AG04449 (cell line): Measurements from ENCODE around the gene SH2B2.
A peak's percentile ranks its signal among the peaks of the same experiment; 100 is the strongest.
"Not testable (repeated sequence)": the region's sequence is repeated elsewhere in the genome, so short reads cannot be mapped to it uniquely, and the experiment has no call there.

Experiments
- CTCF ChIA-PET: fragments of 350-600 bp; formaldehyde crosslinking; extraction: SDS; loops from one replicate; lab custom pipeline; 2021; ENCODE audit warnings: antibody characterized with exemption; lab: Yijun Ruan, JAX
- POLR2A ChIA-PET: fragments of 400-600, 350-600 bp; formaldehyde crosslinking; extraction: SDS; loops from one replicate; lab custom pipeline; 2020; ENCODE audit warnings: antibody characterized with exemption, inconsistent platforms; lab: Yijun Ruan, JAX
- DNase-seq: peaks from one replicate; pipeline ENCODE4 v3.0.0-alpha.2; 2010; ENCODE audit warnings: low read depth, low spot score
- H3K4me3 ChIP-seq: 2 replicates; pipeline ENCODE4 v1.5.1; 2011; ENCODE audit warnings: low read depth, mild to moderate bottlenecking, control low read depth, low read length
- CTCF ChIP-seq: IDR thresholded peaks from one replicate; pipeline ENCODE4 v1.5.1; 2011; ENCODE audit warnings: mild to moderate bottlenecking, moderate library complexity, low read length, control low read depth, inconsistent platforms; ENCODE audit not compliant: insufficient read depth; ENCODE audit errors: missing control alignments

The SH2B2 gene

GRCh38 chr7:102297487-102298218 lies 11.0 kb downstream of the SH2B2 start:
- TF ChIP-seq CTCF, result no peak
- DNase-seq, result no peak
- no peak overlapping the region for H3K4me3 ChIP-seq
- CTCF ChIA-PET, result interaction anchor here (1.0 kb wide), 1 partner anchor 94 kb away, joined by 3 read pairs; no protein-coding TSS in a partner anchor
- POLR2A ChIA-PET, result no interaction called here

GRCh38 chr7:102300643-102301221 lies 14.1 kb downstream of the SH2B2 start:
- POLR2A ChIA-PET, result no interaction called here
- TF ChIP-seq CTCF, result peak; percentile 24

GRCh38 chr7:102301367-102301766 lies 14.7 kb downstream of the SH2B2 start:
- CTCF ChIA-PET, result interaction anchor here (2.6 kb wide), 1 partner anchor 13 kb away, joined by 7 read pairs; no protein-coding TSS in a partner anchor
- H3K4me3 ChIP-seq, DNase-seq, POLR2A ChIA-PET: not testable (repeated sequence)

More at GRCh38 chr7:102300643-102301221, 14.1 kb downstream of the SH2B2 start:
- CTCF ChIA-PET, result no interaction called here
- H3K4me3 ChIP-seq, result no peak overlapping the region
- no peak for DNase-seq

GRCh38 chr7:102302025-102302424 lies 15.4 kb downstream of the SH2B2 start:
- no peak for TF ChIP-seq CTCF
- H3K4me3 ChIP-seq, result no peak overlapping the region
- CTCF ChIA-PET, result interaction anchor here (2.6 kb wide), 1 partner anchor 13 kb away, joined by 7 read pairs; no protein-coding TSS in a partner anchor
- POLR2A ChIA-PET, result no interaction called here
- no peak for DNase-seq

- H3K4me3 ChIP-seq, result no peak overlapping the region
- POLR2A ChIA-PET, result no interaction called here
- CTCF ChIA-PET, result interaction anchor here (0.9 to 2.6 kb wide), 3 partner anchors 12 to 30 kb away, joined by 3 to 7 read pairs (median 4); no protein-coding TSS in a partner anchor
- no peak for DNase-seq
- no peak for TF ChIP-seq CTCF
These were observed 17.2 kb downstream of the SH2B2 start for GRCh38 chr7:102303669-102304422.

- ChIA-PET POLR2A (no interaction called here), CTCF (interaction anchor here (0.9 to 1.2 kb wide), 2 partner anchors 11 to 31 kb away, joined by 3 to 4 read pairs; no protein-coding TSS in a partner anchor)
- TF ChIP-seq CTCF, result no peak
- DNase-seq, result no peak
- H3K4me3 ChIP-seq, result no peak overlapping the region
These were observed 18.0 kb downstream of the SH2B2 start for GRCh38 chr7:102304668-102305067.
